Parathyroid adenoma (tissue), 2 donors: Measurements from ENCODE around the gene NPEPPS.

ENCODE experiments used
- H2AFZ ChIP-seq: fragments of 300-600 bp; sonication (generic); one replicate; pipeline ENCODE4 v1.7.0; 2017; ENCODE audit warnings: antibody characterized with exemption, mild to moderate bottlenecking
- H3K27ac ChIP-seq: fragments of 300-600 bp; sonication (generic); one replicate; pipeline ENCODE4 v1.7.0; 2017
- H3K27me3 ChIP-seq: fragments of 300-600 bp; sonication (generic); one replicate; pipeline ENCODE4 v1.7.0; 2017; ENCODE audit warnings: low read length; ENCODE audit not compliant: control insufficient read depth, insufficient read depth
- H3K36me3 ChIP-seq: fragments of 300-600 bp; sonication (generic); one replicate; pipeline ENCODE4 v1.7.0; 2017; ENCODE audit warnings: low read length; ENCODE audit not compliant: control insufficient read depth, insufficient read depth
- H3K4me1 ChIP-seq: fragments of 300-600 bp; sonication (generic); one replicate; pipeline ENCODE4 v1.7.0; 2017; ENCODE audit warnings: control low read depth
- H3K4me2 ChIP-seq: fragments of 300-600 bp; sonication (generic); one replicate; pipeline ENCODE4 v1.7.0; 2017; ENCODE audit warnings: low read length
- H3K4me3 ChIP-seq: fragments of 300-600 bp; sonication (generic); one replicate; pipeline ENCODE4 v1.7.0; 2017; ENCODE audit warnings: low read depth, low read length
- H3K79me2 ChIP-seq: fragments of 300-600 bp; sonication (generic); one replicate; pipeline ENCODE4 v1.7.0; 2017; ENCODE audit warnings: control low read depth
- H3K9ac ChIP-seq: fragments of 300-600 bp; sonication (generic); one replicate; pipeline ENCODE4 v1.7.0; 2017; ENCODE audit warnings: mild to moderate bottlenecking
- H3K9me3 ChIP-seq: fragments of 300-600 bp; sonication (generic); one replicate; pipeline ENCODE4 v1.7.0; 2017; ENCODE audit warnings: low read length; ENCODE audit not compliant: control insufficient read depth
- TF ChIP-seq, protein P1 (sequence below): fragments of 300-600 bp; sonication (generic); IDR thresholded peaks from one replicate; pipeline ENCODE4 v1.7.0; 2017; ENCODE audit warnings: antibody characterized with exemption, mild to moderate bottlenecking
- donor health status: primary hyperparathyroidism.

The NPEPPS gene

DNA sequence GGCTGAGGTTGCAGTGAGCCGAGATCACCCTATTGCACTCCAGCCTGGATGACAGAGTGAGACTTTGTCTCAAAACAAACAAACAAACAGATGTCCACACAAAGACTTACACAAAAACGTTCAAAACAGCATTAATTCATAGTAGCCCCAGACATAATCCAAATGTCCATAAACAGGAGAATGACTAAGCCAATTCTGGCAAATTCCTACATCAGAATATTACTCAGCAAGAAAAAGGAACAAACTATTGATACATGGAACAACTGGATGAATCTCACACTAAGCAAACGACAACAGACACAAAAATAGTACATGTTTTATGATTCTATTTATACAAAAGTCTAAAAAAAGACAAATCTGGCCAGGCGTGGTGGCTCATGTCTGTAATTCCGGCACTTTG lies 108.0 kb downstream of the NPEPPS start:
- TF ChIP-seq, protein P1, sequence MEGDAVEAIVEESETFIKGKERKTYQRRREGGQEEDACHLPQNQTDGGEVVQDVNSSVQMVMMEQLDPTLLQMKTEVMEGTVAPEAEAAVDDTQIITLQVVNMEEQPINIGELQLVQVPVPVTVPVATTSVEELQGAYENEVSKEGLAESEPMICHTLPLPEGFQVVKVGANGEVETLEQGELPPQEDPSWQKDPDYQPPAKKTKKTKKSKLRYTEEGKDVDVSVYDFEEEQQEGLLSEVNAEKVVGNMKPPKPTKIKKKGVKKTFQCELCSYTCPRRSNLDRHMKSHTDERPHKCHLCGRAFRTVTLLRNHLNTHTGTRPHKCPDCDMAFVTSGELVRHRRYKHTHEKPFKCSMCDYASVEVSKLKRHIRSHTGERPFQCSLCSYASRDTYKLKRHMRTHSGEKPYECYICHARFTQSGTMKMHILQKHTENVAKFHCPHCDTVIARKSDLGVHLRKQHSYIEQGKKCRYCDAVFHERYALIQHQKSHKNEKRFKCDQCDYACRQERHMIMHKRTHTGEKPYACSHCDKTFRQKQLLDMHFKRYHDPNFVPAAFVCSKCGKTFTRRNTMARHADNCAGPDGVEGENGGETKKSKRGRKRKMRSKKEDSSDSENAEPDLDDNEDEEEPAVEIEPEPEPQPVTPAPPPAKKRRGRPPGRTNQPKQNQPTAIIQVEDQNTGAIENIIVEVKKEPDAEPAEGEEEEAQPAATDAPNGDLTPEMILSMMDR = no peak

DNA sequence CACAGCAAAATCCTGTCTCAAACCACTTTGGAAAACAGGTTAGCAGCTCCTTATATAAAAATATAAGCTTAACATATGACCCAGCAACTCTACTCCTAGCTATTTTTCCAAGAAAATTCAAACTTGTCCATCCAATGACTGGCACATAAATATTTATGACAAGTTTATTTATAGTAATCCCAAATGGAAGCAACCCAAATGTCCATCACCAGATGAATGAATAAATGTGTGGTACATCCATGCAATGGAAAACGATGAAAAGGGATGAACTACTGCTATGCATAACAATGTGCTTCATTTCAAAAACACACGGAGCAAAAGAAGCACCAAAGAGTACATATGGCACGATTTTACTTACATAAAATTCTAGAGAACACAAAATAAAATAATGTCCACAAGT lies 109.2 kb downstream of the NPEPPS start:
- no peak overlapping the region for H3K27ac ChIP-seq
- H3K4me2 ChIP-seq = no peak overlapping the region

More for the DNA sequence above, 108.0 kb downstream of the NPEPPS start:
- Histone ChIP-seq H3K4me2 (no peak overlapping the region), H3K27me3 (no peaks in the 10 kb centered on the region), H3K9me3 (no peaks in the 10 kb centered on the region), H3K79me2 (peaks cover 2% of the 10 kb centered on the region), H2AFZ (no peak overlapping the region), H3K36me3 (no peaks in the 10 kb centered on the region), H3K4me3 (no peak overlapping the region), H3K4me1 (no peaks in the 10 kb centered on the region), H3K9ac (no peak overlapping the region), H3K27ac (no peak overlapping the region)

DNA sequence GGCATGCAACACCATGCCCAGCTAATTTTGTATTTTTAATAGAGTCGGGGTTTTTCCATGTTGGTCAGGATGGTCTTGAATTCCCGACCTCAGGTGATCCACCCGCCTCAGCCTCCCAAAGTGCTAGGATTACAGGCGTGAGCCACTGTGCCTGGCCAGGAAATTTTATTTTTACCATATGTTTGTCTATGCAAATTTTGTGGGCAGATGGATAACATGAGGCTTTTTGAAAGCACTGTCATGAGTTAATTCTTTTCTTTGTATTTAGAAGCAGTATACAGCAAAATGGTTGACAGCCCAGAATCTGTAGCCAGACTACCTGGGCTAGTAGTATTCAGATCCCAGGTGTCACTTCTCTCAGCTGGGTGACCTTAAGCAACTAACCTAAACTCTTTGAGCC lies 110.3 kb downstream of the NPEPPS start:
- H2AFZ ChIP-seq = no peak overlapping the region
- H3K9ac ChIP-seq = no peak overlapping the region
- H3K4me1 ChIP-seq = no peaks in the 10 kb centered on the region
- no peak overlapping the region for H3K27ac ChIP-seq
- peaks cover 2% of the 10 kb centered on the region for H3K79me2 ChIP-seq
- no peak overlapping the region for H3K4me3 ChIP-seq
- no peaks in the 10 kb centered on the region for H3K27me3 ChIP-seq
- TF ChIP-seq, protein P1 = no peak
- H3K9me3 ChIP-seq = no peaks in the 10 kb centered on the region
- H3K4me2 ChIP-seq = no peak overlapping the region
- H3K36me3 ChIP-seq = no peaks in the 10 kb centered on the region

More for the DNA sequence above, 109.2 kb downstream of the NPEPPS start:
- H3K9me3 ChIP-seq = no peaks in the 10 kb centered on the region
- no peaks in the 10 kb centered on the region for H3K4me1 ChIP-seq
- no peak overlapping the region for H2AFZ ChIP-seq
- H3K79me2 ChIP-seq = peaks cover 2% of the 10 kb centered on the region
- TF ChIP-seq, protein P1 = no peak
- H3K4me3 ChIP-seq = no peak overlapping the region
- H3K9ac ChIP-seq = no peak overlapping the region
- no peaks in the 10 kb centered on the region for H3K27me3 ChIP-seq
- H3K36me3 ChIP-seq = no peaks in the 10 kb centered on the region

DNA sequence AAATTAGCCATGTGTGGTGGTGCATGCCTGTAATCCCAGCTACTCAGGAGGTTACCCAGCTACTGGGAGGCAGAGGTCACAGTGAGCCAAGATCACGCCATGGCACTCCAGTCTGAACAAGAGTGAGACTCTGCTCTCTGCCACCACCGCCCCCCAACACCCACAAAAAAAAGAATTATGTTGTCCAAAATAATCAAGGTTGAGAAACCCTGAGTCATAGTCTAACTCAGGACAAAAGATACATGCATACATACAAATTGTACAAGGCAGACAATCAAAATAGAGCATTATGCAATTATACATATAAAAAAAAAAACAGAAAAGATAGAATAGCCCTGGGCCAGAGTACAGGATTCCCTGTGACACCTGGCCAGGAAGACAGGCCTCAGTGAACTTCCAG lies 112.2 kb downstream of the NPEPPS start:
- no peak overlapping the region for H3K4me3 ChIP-seq
- H3K4me2 ChIP-seq = no peak overlapping the region
- H3K27ac ChIP-seq = no peak overlapping the region
- TF ChIP-seq, protein P1 = no peak
- no peak overlapping the region for H2AFZ ChIP-seq
- no peaks in the 10 kb centered on the region for H3K9me3 ChIP-seq
- H3K27me3 ChIP-seq = no peaks in the 10 kb centered on the region
- H3K36me3 ChIP-seq = no peaks in the 10 kb centered on the region
- no peaks in the 10 kb centered on the region for H3K4me1 ChIP-seq
- no peak overlapping the region for H3K9ac ChIP-seq
- H3K79me2 ChIP-seq = peaks cover 2% of the 10 kb centered on the region

DNA sequence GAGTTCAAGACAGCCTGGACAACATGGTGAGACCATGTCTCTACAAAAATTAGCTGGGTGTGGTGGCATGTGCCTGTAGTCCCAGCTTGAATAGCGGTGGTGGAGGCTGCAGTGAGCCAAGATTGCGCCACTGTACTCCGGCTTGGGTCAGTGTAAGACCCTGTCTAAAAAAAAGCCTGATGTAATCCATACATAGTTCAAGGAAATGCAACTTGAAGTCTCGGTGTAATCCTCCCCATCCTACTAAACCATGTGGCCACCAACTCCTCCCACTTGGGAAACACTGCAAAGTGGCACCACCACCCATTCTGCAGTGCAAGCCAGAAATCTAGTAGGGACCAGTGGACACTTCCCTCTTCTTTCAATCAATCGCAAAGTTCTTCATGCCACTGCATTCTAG lies 113.4 kb downstream of the NPEPPS start:
- TF ChIP-seq, protein P1 = no peak

More for the DNA sequence above, 113.4 kb downstream of the NPEPPS start:
- H3K4me3 ChIP-seq = no peak overlapping the region
- no peaks in the 10 kb centered on the region for H3K36me3 ChIP-seq
- no peak overlapping the region for H2AFZ ChIP-seq
- H3K4me2 ChIP-seq = no peak overlapping the region
- no peak overlapping the region for H3K27ac ChIP-seq
- peaks cover 5% of the 10 kb centered on the region for H3K4me1 ChIP-seq
- H3K79me2 ChIP-seq = peaks cover 2% of the 10 kb centered on the region
- H3K9me3 ChIP-seq = no peaks in the 10 kb centered on the region
- H3K27me3 ChIP-seq = no peaks in the 10 kb centered on the region
- no peak overlapping the region for H3K9ac ChIP-seq
